Measurements from ENCODE around the gene ATP6V0B. TPM values are rescaled to one million over a fixed set of nuclear protein-coding genes. Genes with fewer than 3 reads are reported as not detected.

Gene ATP6V0B
- total and polyA plus RNA-seq, 2 donors (not counting 3 experiments of a cell fraction or from before 2014, with no cell fraction given), result 110 to 325 TPM

- Histone ChIP-seq H3K27me3 (ENCODE audit: control insufficient read depth in 2 of 2, insufficient read depth in 2 of 2, low read length in 2 of 2) (no peaks in the 10 kb centered on the region), H3K4me2 (ENCODE audit: insufficient read depth, low read length) (peak within 1 kb of the TSS; percentile 70), H3K4me1 (ENCODE audit: control insufficient read depth, extremely low read depth, insufficient read depth, low read length) (peaks cover 12% of the 10 kb centered on the region), H3K79me2 (ENCODE audit: control insufficient read depth, insufficient read depth, low read length) (peaks cover 5% of the 10 kb centered on the region), H3K9me1 (replicated peaks; ENCODE audit: control insufficient read depth, extremely low read depth, insufficient read depth, low read length) (no peaks in the 10 kb centered on the region), H2AFZ (ENCODE audit: low read depth, low read length) (peak within 1 kb of the TSS; percentile 74), H3K27ac (ENCODE audit: insufficient read depth, low read depth, low read length) (no peak within 1 kb of the TSS), H4K20me1 (replicated peaks; ENCODE audit: control insufficient read depth, extremely low read depth, insufficient read depth, low read length) (no peaks in the 10 kb centered on the region), H3K36me3 (ENCODE audit: control insufficient read depth in 2 of 2, extremely low read depth in 1 of 2, insufficient read depth in 2 of 2, low read length in 2 of 2) (peaks cover 0 to 14% of the 10 kb centered on the region in 2 experiments), H3K9me3 (replicated peaks; ENCODE audit: control insufficient read depth, insufficient read depth, low read length) (no peaks in the 10 kb centered on the region), H3K4me3 (replicated peaks in 1 of 3; ENCODE audit: insufficient read depth in 1 of 3, low read depth in 1 of 3, low read length in 3 of 3) (peak within 1 kb of the TSS; percentile 49 to 87 (median 60)), H3K9ac (replicated peaks; ENCODE audit: extremely low read depth, insufficient read depth, low read length) (peak within 1 kb of the TSS; percentile 26)
- TSS peak; percentile 53 for BruUV-seq (replicated peaks)
- DNase-seq (ENCODE audit: low read depth, low spot score) (peak; percentile 98), FAIRE-seq (peak; percentile 100)
- TF ChIP-seq EZH2 (IDR thresholded peaks at IDR 0.05; ENCODE audit: borderline replicate concordance, low read depth, low read length, severe bottlenecking), result no peak
- TF ChIP-seq MAX (IDR thresholded peaks at IDR 0.05; ENCODE audit: insufficient read depth, insufficient read length), result peak; percentile 88
- TF ChIP-seq POLR2A (IDR thresholded peaks at IDR 0.05; ENCODE audit: low read depth, low read length), result peak; percentile 69
- TF ChIP-seq MYC (IDR thresholded peaks at IDR 0.05; ENCODE audit: low read depth, low read length), result no peak
- intact Hi-C loops (cut with micrococcal nuclease) (loop anchor here (1.0 to 2.0 kb wide), 2 partner anchors 24 to 61 kb away; partner anchors contain the start of genes IPO13 and SLC6A9), dilution Hi-C loops (cut with MboI; ENCODE audit: extremely low pct_ligation_motif_present, low sequenced_read_pairs) (no loop called here)
- ChIA-PET CTCF (interaction anchor here (0.8 to 0.9 kb wide), 2 partner anchors 24 to 207 kb away, joined by 4 read pairs; no protein-coding TSS in a partner anchor), POLR2A (interaction anchor here (0.7 to 1.4 kb wide), 2 partner anchors 61 to 320 kb away, joined by 3 read pairs; partner anchors contain the start of genes KDM4A and SLC6A9)
Measured at GRCh38 chr1:43969746-43970466, 4.9 kb upstream of the ATP6V0B start, which contains the start of gene DPH2. Gene DPH2, plus strand, starts transcription at chr1:43970010. Its CDS starts 166 bp downstream, at chr1:43970176.

GRCh38 chr1:43970502-43970901, 4.3 kb upstream of the ATP6V0B start:
- Histone ChIP-seq H3K9me1 (replicated peaks; ENCODE audit: control insufficient read depth, extremely low read depth, insufficient read depth, low read length) (no peaks in the 10 kb centered on the region), H3K4me2 (ENCODE audit: insufficient read depth, low read length) (peak overlapping the region; percentile 70), H4K20me1 (replicated peaks; ENCODE audit: control insufficient read depth, extremely low read depth, insufficient read depth, low read length) (no peaks in the 10 kb centered on the region), H3K27me3 (ENCODE audit: control insufficient read depth in 2 of 2, insufficient read depth in 2 of 2, low read length in 2 of 2) (no peaks in the 10 kb centered on the region), H3K27ac (ENCODE audit: insufficient read depth, low read depth, low read length) (no peak overlapping the region), H3K36me3 (ENCODE audit: control insufficient read depth in 2 of 2, extremely low read depth in 1 of 2, insufficient read depth in 2 of 2, low read length in 2 of 2) (peaks cover 0 to 14% of the 10 kb centered on the region in 2 experiments), H3K9me3 (replicated peaks; ENCODE audit: control insufficient read depth, insufficient read depth, low read length) (no peaks in the 10 kb centered on the region), H3K4me3 (replicated peaks in 1 of 3; ENCODE audit: insufficient read depth in 1 of 3, low read depth in 1 of 3, low read length in 3 of 3) (peak overlapping the region; percentile 49 to 87 (median 60)), H3K4me1 (ENCODE audit: control insufficient read depth, extremely low read depth, insufficient read depth, low read length) (peaks cover 12% of the 10 kb centered on the region), H3K9ac (replicated peaks; ENCODE audit: extremely low read depth, insufficient read depth, low read length) (peak overlapping the region; percentile 26), H3K79me2 (ENCODE audit: control insufficient read depth, insufficient read depth, low read length) (peaks cover 11% of the 10 kb centered on the region), H2AFZ (ENCODE audit: low read depth, low read length) (no peak overlapping the region)
- intact Hi-C loops (cut with micrococcal nuclease), result no loop called here
- no peak for FAIRE-seq
- ChIA-PET POLR2A (interaction anchor here (1.4 kb wide), 1 partner anchor 321 kb away, joined by 3 read pairs; the partner anchor contains the start of gene KDM4A), CTCF (interaction anchor here (0.9 to 1.5 kb wide), 2 partner anchors 77 to 207 kb away, joined by 4 to 5 read pairs; no protein-coding TSS in a partner anchor)
- dilution Hi-C loops (cut with MboI; ENCODE audit: extremely low pct_ligation_motif_present, low sequenced_read_pairs), result no loop called here
- no peak for TF ChIP-seq MAX (IDR thresholded peaks at IDR 0.05; ENCODE audit: insufficient read depth, insufficient read length)
- TF ChIP-seq CTCF (IDR thresholded peaks at IDR 0.05; ENCODE audit: extremely low read depth in 1 of 2, insufficient read depth in 1 of 2, low read depth in 1 of 2, low read length in 2 of 2), result no peak
- no peak for TF ChIP-seq GATA2 (IDR thresholded peaks at IDR 0.05; ENCODE audit: insufficient read depth, insufficient read length, low read depth, low read length)
- no peak for TF ChIP-seq POLR2AphosphoS5 (IDR thresholded peaks at IDR 0.05; ENCODE audit: insufficient read depth, low read depth, low read length)
- no peak for TF ChIP-seq FOS (IDR thresholded peaks at IDR 0.05; ENCODE audit: borderline replicate concordance, insufficient read depth, low read length)
- TF ChIP-seq MYC (IDR thresholded peaks at IDR 0.05; ENCODE audit: low read depth, low read length), result no peak
- TF ChIP-seq POLR2A (IDR thresholded peaks at IDR 0.05; ENCODE audit: low read depth, low read length), result no peak
- no peak for TF ChIP-seq EZH2 (IDR thresholded peaks at IDR 0.05; ENCODE audit: borderline replicate concordance, low read depth, low read length, severe bottlenecking)
- no peak for TF ChIP-seq JUN (IDR thresholded peaks at IDR 0.05; ENCODE audit: borderline replicate concordance, insufficient read depth, insufficient read length, low read depth)
- DNase-seq (ENCODE audit: low read depth, low spot score), result no peak
- no TSS peak for BruUV-seq (replicated peaks)
